Esophagus squamous epithelium (tissue), 5 donors: ENCODE data around the gene BIVM. TPM values are rescaled to one million over a fixed set of nuclear protein-coding genes. Genes with fewer than 3 reads are reported as not detected.

Experiments
- DNase-seq: peaks from one replicate; lab custom pipeline; 2025; lab: John Stamatoyannopoulos, UW
- H3K27ac ChIP-seq, 4 donors: fragments of 200-600 bp; sonication (generic); one replicate each; pipeline ENCODE4 v1.5.1; 2016 to 2019; ENCODE audit warnings: mild to moderate bottlenecking in 1 of 4
- H3K27me3 ChIP-seq, 4 donors: fragments of 200-600 bp; sonication (generic); 1 replicate in 3 of 4; 2 replicates in 1 of 4; pipeline versions ENCODE4 v1.5.1 to v1.6.0; 2017 to 2021; ENCODE audit warnings: antibody characterized with exemption in 1 of 4
- H3K36me3 ChIP-seq, 3 donors: fragments of 200-600 bp; sonication (generic); one replicate each; pipeline ENCODE4 v1.5.1; 2016 to 2019
- H3K4me1 ChIP-seq, 3 donors: fragments of 200-600 bp; sonication (generic); one replicate each; pipeline ENCODE4 v1.5.1; 2017 to 2019
- H3K4me3 ChIP-seq, 4 donors: fragments of 200-600 bp; sonication (generic); 1 replicate in 3 of 4; 2 replicates in 1 of 4; pipeline ENCODE4 v1.5.1; 2016 to 2019; ENCODE audit warnings: mild to moderate bottlenecking in 2 of 4, moderate library complexity in 1 of 4
- H3K9me3 ChIP-seq, 3 donors: fragments of 200-600 bp; sonication (generic); one replicate each; pipeline ENCODE4 v1.5.1; 2016 to 2019
- CTCF ChIP-seq, 6 experiments: fragments of 450-650 bp in 4 of 6; fragments of 200-600 bp in 2 of 6; sonication (generic) in 2 of 6; IDR thresholded peaks; one replicate each; pipeline ENCODE4 v1.5.1; 2016 to 2019; ENCODE audit warnings: antibody characterized with exemption in 6 of 6, mild to moderate bottlenecking in 4 of 6, moderate library complexity in 4 of 6
- POLR2A ChIP-seq, 4 donors: fragments of 450-650 bp; IDR thresholded peaks; one replicate each; pipeline ENCODE4 v1.6.1; 2017; ENCODE audit warnings: antibody characterized with exemption in 4 of 4, mild to moderate bottlenecking in 4 of 4, moderate library complexity in 3 of 4
- WGBS, 2 donors: methylation state at CpG; one replicate each; pipeline ENCODE4 v1.1.5; 2018; 5-methylcytosine and 5-hydroxymethylcytosine counted together
- intact Hi-C: fragments of 100-400 bp; cut with DNase I; formaldehyde crosslinking; loops from one replicate; pipeline ENCODE4 v1.15.0; 2022
- total RNA-seq, 4 donors: library from RNA; depleted of rRNA; stranded (reverse); fragments of >200 nt; gene quantifications; one replicate each; pipeline ENCODE4 v1.1.0, GENCODE V29; 2016
- donor health status: DM: yes; HTN: yes; CAD: no.

Gene BIVM
- total RNA-seq, 4 donors from 2014 or later = 6.4 to 17.5 (median 9.8) TPM

- Histone ChIP-seq H3K27ac (no peak overlapping the region), H3K27me3 (no peaks in the 10 kb centered on the region), H3K4me3 (no peak overlapping the region), H3K9me3 (no peaks in the 10 kb centered on the region), H3K4me1 (peaks cover 8 to 25% (median 10%) of the 10 kb centered on the region in 3 donors), H3K36me3 (peaks cover 0 to 15% (median 0%) of the 10 kb centered on the region in 3 donors)
- 82 to 88% methylated on average over 6 of the region's 6 CpGs for WGBS, 2 donors
- DNase-seq = no peak
- TF ChIP-seq CTCF (IDR thresholded peaks at IDR 0.05) = no peak
- TF ChIP-seq POLR2A (IDR thresholded peaks at IDR 0.05) = no peak
- intact Hi-C loops = no loop called here
These were observed 27.4 kb upstream of the BIVM start for GRCh38 chr13:102771298-102772041.

- Histone ChIP-seq H3K9me3 (no peaks in the 10 kb centered on the region), H3K27ac (no peak overlapping the region), H3K36me3 (peaks cover 0 to 9% (median 0%) of the 10 kb centered on the region in 3 donors), H3K4me3 (no peak overlapping the region), H3K4me1 (peaks cover 8 to 25% (median 10%) of the 10 kb centered on the region in 3 donors), H3K27me3 (no peaks in the 10 kb centered on the region)
- intact Hi-C loops = no loop called here
- 89 to 90% methylated on average over 16 of the region's 16 CpGs for WGBS, 2 donors
- DNase-seq = no peak
- TF ChIP-seq CTCF (IDR thresholded peaks at IDR 0.05) (no peak), POLR2A (IDR thresholded peaks at IDR 0.05) (no peak)
These were observed 26.9 kb upstream of the BIVM start for GRCh38 chr13:102772042-102772425.

- TF ChIP-seq POLR2A (IDR thresholded peaks at IDR 0.05) (peak in 3 of 4 donors; percentile 51 to 93 (median 81)), CTCF (IDR thresholded peaks at IDR 0.05) (peak in 1 of 6 experiments; percentile 46)
- DNase-seq = peak; percentile 20
- H3K4me1 ChIP-seq = peaks cover 8 to 25% (median 10%) of the 10 kb centered on the region in 3 donors
- H3K4me3 ChIP-seq = peak within 1 kb of the TSS; percentile 72 to 95 (median 84)
- no peaks in the 10 kb centered on the region for H3K27me3 ChIP-seq
- no peaks in the 10 kb centered on the region for H3K36me3 ChIP-seq
- peak within 1 kb of the TSS; percentile 86 to 93 (median 87) for H3K27ac ChIP-seq
- intact Hi-C loops = no loop called here
- no peaks in the 10 kb centered on the region for H3K9me3 ChIP-seq
- 40% methylated on average over 3 of the region's 85 CpGs; no CpG with 5 or more reads in 1 of the 2 donors for WGBS, 2 donors
These were observed 25.3 kb upstream of the BIVM start, which contains the start of gene TEX30 for GRCh38 chr13:102773441-102774213. TEX30 (minus strand) TSS chr13:102773786; CDS start chr13:102770026, 3,760 bp downstream.

- WGBS, 2 donors = 77 to 79% methylated on average over 14 to 20 of the region's 27 CpGs
- TF ChIP-seq CTCF (IDR thresholded peaks at IDR 0.05) = no peak
- no peak for TF ChIP-seq POLR2A (IDR thresholded peaks at IDR 0.05)
- intact Hi-C loops = no loop called here
- peaks cover 8 to 25% (median 10%) of the 10 kb centered on the region in 3 donors for H3K4me1 ChIP-seq
- no peaks in the 10 kb centered on the region for H3K27me3 ChIP-seq
- peak overlapping the region; percentile 86 to 93 (median 87) for H3K27ac ChIP-seq
- DNase-seq = no peak
- no peaks in the 10 kb centered on the region for H3K36me3 ChIP-seq
- H3K9me3 ChIP-seq = no peaks in the 10 kb centered on the region
- peak overlapping the region; percentile 72 to 95 (median 84) for H3K4me3 ChIP-seq
These were observed 24.7 kb upstream of the BIVM start for GRCh38 chr13:102774214-102774568.
